ENCODE measurements around the gene TMA7.
"Not testable (repeated sequence)": the region's sequence is repeated elsewhere in the genome, so short reads cannot be mapped to it uniquely, and the experiment has no call there.

TMA7 gene

DNA sequence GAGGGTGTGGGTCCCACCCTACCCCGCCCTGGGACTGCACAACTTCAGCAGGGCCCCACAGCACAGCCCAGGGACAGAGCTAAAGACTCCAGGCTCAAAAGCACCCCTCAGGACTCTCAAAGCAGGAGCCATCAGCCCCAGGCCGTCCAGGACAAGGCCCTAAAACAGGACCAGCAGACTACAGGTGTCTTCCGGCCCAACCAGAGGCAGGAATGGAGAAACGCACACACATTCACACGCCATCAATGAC is 32.5 kb downstream of the TMA7 start:
- Histone ChIP-seq H3K79me2 (ENCODE audit: low read length) (peaks cover 47% of the 10 kb centered on the region), H3K36me3 (replicated peaks; ENCODE audit: insufficient read depth, low read length) (no peaks in the 10 kb centered on the region), H3K27ac (ENCODE audit: low read length) (peak overlapping the region; percentile 89), H3K4me3 (ENCODE audit: low read length) (peak overlapping the region; percentile 60), H3K9me2 (replicated peaks; ENCODE audit: insufficient read depth, low read length) (no peaks in the 10 kb centered on the region), H3K9ac (ENCODE audit: low read length) (peak overlapping the region; percentile 80), H3K4me2 (ENCODE audit: low read depth, low read length) (peak overlapping the region; percentile 32), H3K4me1 (ENCODE audit: low read length) (peaks cover 13% of the 10 kb centered on the region), H2AFZ (ENCODE audit: low read length) (peak overlapping the region; percentile 3; the same call in 1 of the 2 replicates), H3K27me3 (replicated peaks; ENCODE audit: insufficient read depth, low read length) (no peaks in the 10 kb centered on the region), H3K9me3 (replicated peaks; ENCODE audit: insufficient read depth, low read length) (no peaks in the 10 kb centered on the region), H3F3A (ENCODE audit: insufficient read depth, low read length) (0 out of 2 replicates have a peak, but pooled peaks cover 7% of the 10 kb centered on the region), H4K20me1 (ENCODE audit: insufficient read depth, low read length) (no peaks in the 10 kb centered on the region)
- DNase-seq: no peak
- TF ChIP-seq, protein P1, sequence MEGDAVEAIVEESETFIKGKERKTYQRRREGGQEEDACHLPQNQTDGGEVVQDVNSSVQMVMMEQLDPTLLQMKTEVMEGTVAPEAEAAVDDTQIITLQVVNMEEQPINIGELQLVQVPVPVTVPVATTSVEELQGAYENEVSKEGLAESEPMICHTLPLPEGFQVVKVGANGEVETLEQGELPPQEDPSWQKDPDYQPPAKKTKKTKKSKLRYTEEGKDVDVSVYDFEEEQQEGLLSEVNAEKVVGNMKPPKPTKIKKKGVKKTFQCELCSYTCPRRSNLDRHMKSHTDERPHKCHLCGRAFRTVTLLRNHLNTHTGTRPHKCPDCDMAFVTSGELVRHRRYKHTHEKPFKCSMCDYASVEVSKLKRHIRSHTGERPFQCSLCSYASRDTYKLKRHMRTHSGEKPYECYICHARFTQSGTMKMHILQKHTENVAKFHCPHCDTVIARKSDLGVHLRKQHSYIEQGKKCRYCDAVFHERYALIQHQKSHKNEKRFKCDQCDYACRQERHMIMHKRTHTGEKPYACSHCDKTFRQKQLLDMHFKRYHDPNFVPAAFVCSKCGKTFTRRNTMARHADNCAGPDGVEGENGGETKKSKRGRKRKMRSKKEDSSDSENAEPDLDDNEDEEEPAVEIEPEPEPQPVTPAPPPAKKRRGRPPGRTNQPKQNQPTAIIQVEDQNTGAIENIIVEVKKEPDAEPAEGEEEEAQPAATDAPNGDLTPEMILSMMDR (IDR thresholded peaks at IDR 0.05; ENCODE audit: low read length): no peak
- no peak for TF ChIP-seq EZH2phosphoT487 (IDR thresholded peaks at IDR 0.05; ENCODE audit: low read length)
- no peak for TF ChIP-seq EZH2 (optimal IDR thresholded peaks at IDR 0.05; ENCODE audit: low read depth, low read length)

DNA sequence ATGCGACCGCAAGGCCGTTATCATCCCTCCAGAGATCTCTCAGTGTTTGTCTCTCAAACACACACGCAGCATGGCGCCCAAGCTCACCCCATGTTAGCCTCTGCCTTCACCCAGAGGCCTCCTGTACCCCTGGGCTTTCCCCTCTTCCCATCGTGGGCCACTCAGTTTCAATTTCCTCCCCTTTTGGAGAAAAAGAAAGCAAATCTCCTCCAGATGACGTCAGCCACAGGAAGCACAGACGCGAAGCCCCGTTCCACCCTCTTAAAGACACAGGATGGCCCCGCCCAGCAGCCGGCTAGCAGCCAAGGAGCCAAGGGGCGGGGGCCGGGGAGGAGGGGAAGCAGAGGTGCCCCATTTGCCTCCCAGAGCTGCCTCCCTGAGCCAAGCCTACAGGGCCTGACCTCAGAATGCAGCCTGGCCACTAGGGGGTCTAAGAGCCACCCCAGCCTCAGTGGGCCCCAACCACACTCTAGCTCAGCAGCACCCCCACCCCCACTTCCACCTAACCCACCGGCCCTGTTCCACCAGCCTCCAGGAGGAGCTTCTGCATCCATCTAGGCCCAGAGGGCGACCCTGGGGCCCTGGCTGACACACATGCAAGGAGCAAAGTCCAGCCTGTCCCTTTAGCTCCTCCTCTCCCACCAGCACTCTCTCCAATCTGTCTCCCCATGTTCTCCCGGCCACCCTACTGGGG is 33.0 kb downstream of the TMA7 start:
- DNase-seq: peak; percentile 98
- H3K4me2 ChIP-seq (ENCODE audit: low read depth, low read length): peak overlapping the region; percentile 67
- no peaks in the 10 kb centered on the region for H3K9me3 ChIP-seq (replicated peaks; ENCODE audit: insufficient read depth, low read length)
- peaks cover 8% of the 10 kb centered on the region for H3K4me1 ChIP-seq (ENCODE audit: low read length)
- peaks cover 43% of the 10 kb centered on the region for H3K79me2 ChIP-seq (ENCODE audit: low read length)
- H3K36me3 ChIP-seq (replicated peaks; ENCODE audit: insufficient read depth, low read length): no peaks in the 10 kb centered on the region
- H3K9me2 ChIP-seq (replicated peaks; ENCODE audit: insufficient read depth, low read length): no peaks in the 10 kb centered on the region
- H2AFZ ChIP-seq (ENCODE audit: low read length): peak overlapping the region; percentile 94
- H3K27ac ChIP-seq (ENCODE audit: low read length): peak overlapping the region; percentile 89
- TF ChIP-seq EZH2 (optimal IDR thresholded peaks at IDR 0.05; ENCODE audit: low read depth, low read length): no peak
- TF ChIP-seq, protein P1 (IDR thresholded peaks at IDR 0.05; ENCODE audit: low read length): peak; percentile 47
- H3K4me3 ChIP-seq (ENCODE audit: low read length): peak overlapping the region; percentile 60
- H3K27me3 ChIP-seq (replicated peaks; ENCODE audit: insufficient read depth, low read length): no peaks in the 10 kb centered on the region
- no peaks in the 10 kb centered on the region for H4K20me1 ChIP-seq (ENCODE audit: insufficient read depth, low read length)
- H3K9ac ChIP-seq (ENCODE audit: low read length): peak overlapping the region; percentile 80
- 0 out of 2 replicates have a peak, but pooled peaks cover 5% of the 10 kb centered on the region for H3F3A ChIP-seq (ENCODE audit: insufficient read depth, low read length)

DNA sequence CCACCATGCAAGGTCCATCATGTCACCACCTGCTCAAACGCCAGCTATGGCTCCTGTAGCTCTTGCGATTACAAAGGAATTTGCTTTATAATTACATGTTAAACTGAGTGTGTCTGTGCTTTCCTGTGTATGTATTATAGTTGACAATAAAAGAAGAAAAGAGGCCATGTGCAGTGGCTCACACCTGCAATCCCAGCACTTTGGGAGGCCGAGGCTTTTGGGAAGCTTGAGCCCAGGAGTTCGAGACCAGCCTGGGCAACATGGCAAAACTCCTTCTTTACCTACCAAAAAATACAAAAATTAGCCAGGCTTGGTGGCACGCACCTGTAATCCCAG is 33.5 kb downstream of the TMA7 start:
- Histone ChIP-seq H3K79me2 (ENCODE audit: low read length) (peaks cover 37% of the 10 kb centered on the region), H2AFZ (ENCODE audit: low read length) (peak overlapping the region; percentile 94), H4K20me1 (ENCODE audit: insufficient read depth, low read length) (no peaks in the 10 kb centered on the region), H3K36me3 (replicated peaks; ENCODE audit: insufficient read depth, low read length) (no peaks in the 10 kb centered on the region), H3K4me1 (ENCODE audit: low read length) (peaks cover 8% of the 10 kb centered on the region), H3K9me2 (replicated peaks; ENCODE audit: insufficient read depth, low read length) (no peaks in the 10 kb centered on the region), H3F3A (ENCODE audit: insufficient read depth, low read length) (0 out of 2 replicates have a peak, but pooled peaks cover 5% of the 10 kb centered on the region), H3K9me3 (replicated peaks; ENCODE audit: insufficient read depth, low read length) (no peaks in the 10 kb centered on the region), H3K9ac (ENCODE audit: low read length) (peak overlapping the region; percentile 80; the same call in 1 of the 2 replicates), H3K27me3 (replicated peaks; ENCODE audit: insufficient read depth, low read length) (no peaks in the 10 kb centered on the region), H3K4me3 (ENCODE audit: low read length) (peak overlapping the region; percentile 10; the same call in 1 of the 2 replicates), H3K4me2 (ENCODE audit: low read depth, low read length) (peak overlapping the region; percentile 67), H3K27ac (ENCODE audit: low read length) (peak overlapping the region; percentile 89; the same call in 1 of the 2 replicates)
- no peak for DNase-seq
- TF ChIP-seq EZH2phosphoT487 (IDR thresholded peaks at IDR 0.05; ENCODE audit: low read length) (no peak), EZH2 (optimal IDR thresholded peaks at IDR 0.05; ENCODE audit: low read depth, low read length) (no peak)
- TF ChIP-seq, protein P1 (IDR thresholded peaks at IDR 0.05; ENCODE audit: low read length): no peak

DNA sequence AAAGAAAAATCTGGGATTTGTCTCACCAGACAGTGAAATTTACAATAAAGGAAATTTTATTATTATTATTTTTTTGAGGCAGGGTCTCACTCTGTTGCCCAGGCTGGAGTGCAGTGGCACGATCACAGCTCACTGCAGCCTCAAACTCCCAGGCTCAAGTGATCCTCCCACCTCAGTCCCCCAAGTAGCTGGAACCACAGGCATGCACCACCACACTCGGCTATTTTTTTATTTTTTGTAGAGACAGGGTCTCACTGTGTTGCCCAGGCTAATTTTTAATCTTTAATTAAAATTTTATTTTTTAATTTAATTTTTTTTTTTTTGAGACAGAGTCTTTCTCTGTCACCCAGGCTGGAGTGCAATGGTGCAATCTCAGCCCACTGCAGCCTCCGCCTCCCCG is 34.0 kb downstream of the TMA7 start:
- peaks cover 13% of the 10 kb centered on the region for H3K4me1 ChIP-seq (ENCODE audit: low read length)
- peaks cover 33% of the 10 kb centered on the region for H3K79me2 ChIP-seq (ENCODE audit: low read length)
- not testable (repeated sequence) for DNase-seq; H3K9me3 ChIP-seq (replicated peaks; ENCODE audit: insufficient read depth, low read length); H3K4me3 ChIP-seq (ENCODE audit: low read length); H2AFZ ChIP-seq (ENCODE audit: low read length); H3K27ac ChIP-seq (ENCODE audit: low read length); H4K20me1 ChIP-seq (ENCODE audit: insufficient read depth, low read length); H3F3A ChIP-seq (ENCODE audit: insufficient read depth, low read length); H3K27me3 ChIP-seq (replicated peaks; ENCODE audit: insufficient read depth, low read length); H3K9ac ChIP-seq (ENCODE audit: low read length); H3K36me3 ChIP-seq (replicated peaks; ENCODE audit: insufficient read depth, low read length); H3K4me2 ChIP-seq (ENCODE audit: low read depth, low read length); H3K9me2 ChIP-seq (replicated peaks; ENCODE audit: insufficient read depth, low read length)
